ENCODE measurements around the gene SFT2D1. TPM values are rescaled to one million over a fixed set of nuclear protein-coding genes. Genes with fewer than 3 reads are reported as not detected.

The SFT2D1 gene
- polyA plus RNA-seq, 3 donors, result 48.1 to 166 (median 140) TPM

GRCh38 chr6:166361077-166361429, 18.7 kb upstream of the SFT2D1 start:
- no peak for TF ChIP-seq CTCF (IDR thresholded peaks at IDR 0.05)
- peaks cover 29 to 35% of the 10 kb centered on the region in 2 donors for H3K36me3 Mint-ChIP-seq
- H3K27ac ChIP-seq (ENCODE audit: low read depth in 1 of 2, low read length in 2 of 2), result no peak overlapping the region
- no peak overlapping the region for H3K9ac ChIP-seq (ENCODE audit: insufficient read depth, low read length, poor library complexity, severe bottlenecking)
- no peaks in the 10 kb centered on the region for H3K79me2 ChIP-seq (ENCODE audit: insufficient read depth, low read length)
- intact Hi-C loops (cut with micrococcal nuclease), result no loop called here
- H4K20me1 ChIP-seq (ENCODE audit: insufficient read depth, low read length), result no peaks in the 10 kb centered on the region
- peaks cover 0 to 4% (median 0%) of the 10 kb centered on the region in 7 donors for H3K9me3 Mint-ChIP-seq
- H3K4me3 Mint-ChIP-seq, result no peak overlapping the region
- WGBS (ENCODE audit: insufficient coverage), result 0% methylated on average over 1 of the region's 3 CpGs
- H2AFZ ChIP-seq (ENCODE audit: insufficient read depth, low read depth, low read length, poor library complexity, severe bottlenecking), result no peak overlapping the region
- H3K27me3 ChIP-seq (ENCODE audit: control insufficient read depth in 2 of 2, insufficient read depth in 2 of 2, low read length in 2 of 2), result no peaks in the 10 kb centered on the region
- H3K27ac Mint-ChIP-seq, result peak overlapping the region in 1 of 7 donors; percentile 63
- peaks cover 25 to 36% of the 10 kb centered on the region in 2 donors for H3K36me3 ChIP-seq (replicated peaks in 1 of 2; ENCODE audit: control insufficient read depth in 1 of 2, insufficient read depth in 2 of 2, low read length in 2 of 2)
- DNase-seq, result peak in 2 of 3 donors; percentile 29 to 63
- H3K27me3 Mint-ChIP-seq (ENCODE audit: low read depth in 3 of 3), result no peaks in the 10 kb centered on the region
- H3K4me1 ChIP-seq (ENCODE audit: control insufficient read depth in 1 of 2, insufficient read depth in 2 of 2, low read length in 2 of 2), result peaks cover 12 to 15% of the 10 kb centered on the region in 2 donors
- H3K4me1 Mint-ChIP-seq, result peaks cover 22% of the 10 kb centered on the region
- H3K9me3 ChIP-seq (replicated peaks in 1 of 2; ENCODE audit: control insufficient read depth in 1 of 2, insufficient read depth in 1 of 2, low read length in 2 of 2), result no peaks in the 10 kb centered on the region
- H3K4me3 ChIP-seq (replicated peaks in 1 of 3; ENCODE audit: low read depth in 2 of 3, low read length in 3 of 3), result no peak overlapping the region
- H3K4me2 ChIP-seq (replicated peaks; ENCODE audit: extremely low read depth, low read length, poor library complexity, severe bottlenecking), result no peak overlapping the region

- peak in 1 of 3 donors; percentile 28 for DNase-seq
- H2AFZ ChIP-seq (ENCODE audit: insufficient read depth, low read depth, low read length, poor library complexity, severe bottlenecking), result no peak overlapping the region
- no peak overlapping the region for H3K9ac ChIP-seq (ENCODE audit: insufficient read depth, low read length, poor library complexity, severe bottlenecking)
- H3K27me3 Mint-ChIP-seq (ENCODE audit: low read depth in 3 of 3), result no peaks in the 10 kb centered on the region
- TF ChIP-seq CTCF (IDR thresholded peaks at IDR 0.05), result no peak
- peaks cover 24 to 30% of the 10 kb centered on the region in 2 donors for H3K36me3 Mint-ChIP-seq
- 60% methylated on average over 3 of the region's 8 CpGs for WGBS (ENCODE audit: insufficient coverage)
- no peaks in the 10 kb centered on the region for H4K20me1 ChIP-seq (ENCODE audit: insufficient read depth, low read length)
- peaks cover 0 to 4% (median 0%) of the 10 kb centered on the region in 7 donors for H3K9me3 Mint-ChIP-seq
- H3K4me1 Mint-ChIP-seq, result peaks cover 22% of the 10 kb centered on the region
- H3K27me3 ChIP-seq (ENCODE audit: control insufficient read depth in 2 of 2, insufficient read depth in 2 of 2, low read length in 2 of 2), result no peaks in the 10 kb centered on the region
- H3K79me2 ChIP-seq (ENCODE audit: insufficient read depth, low read length), result no peaks in the 10 kb centered on the region
- H3K9me3 ChIP-seq (replicated peaks in 1 of 2; ENCODE audit: control insufficient read depth in 1 of 2, insufficient read depth in 1 of 2, low read length in 2 of 2), result no peaks in the 10 kb centered on the region
- no peak overlapping the region for H3K27ac ChIP-seq (ENCODE audit: low read depth in 1 of 2, low read length in 2 of 2)
- no peak overlapping the region for H3K4me2 ChIP-seq (replicated peaks; ENCODE audit: extremely low read depth, low read length, poor library complexity, severe bottlenecking)
- peaks cover 20 to 30% of the 10 kb centered on the region in 2 donors for H3K36me3 ChIP-seq (replicated peaks in 1 of 2; ENCODE audit: control insufficient read depth in 1 of 2, insufficient read depth in 2 of 2, low read length in 2 of 2)
- H3K4me3 ChIP-seq (replicated peaks in 1 of 3; ENCODE audit: low read depth in 2 of 3, low read length in 3 of 3), result no peak overlapping the region
- intact Hi-C loops (cut with micrococcal nuclease), result no loop called here
- H3K4me3 Mint-ChIP-seq, result no peak overlapping the region
- peaks cover 12 to 15% of the 10 kb centered on the region in 2 donors for H3K4me1 ChIP-seq (ENCODE audit: control insufficient read depth in 1 of 2, insufficient read depth in 2 of 2, low read length in 2 of 2)
- peak overlapping the region in 2 of 7 donors; percentile 33 to 60 for H3K27ac Mint-ChIP-seq
Measured at GRCh38 chr6:166360243-166361076, 18.1 kb upstream of the SFT2D1 start.

Measured in CD14-positive monocyte (primary cell).